SK-N-SH (cell line): ENCODE results near the gene ZIM2. TPM values are rescaled to one million over a fixed set of nuclear protein-coding genes. Genes with fewer than 3 reads are reported as not detected.
A peak's percentile ranks its signal among the peaks of the same experiment; 100 is the strongest.

Source experiments
- CTCF ChIA-PET: fragments of 300-600, 350-600 bp; formaldehyde crosslinking; extraction: SDS; loops from one replicate; lab custom pipeline; 2021; lab: Yijun Ruan, JAX
- POLR2A ChIA-PET: fragments of 350-600 bp; sonication (Branson Sonifier 250); formaldehyde crosslinking; extraction: SDS; loops from one replicate; lab custom pipeline; 2020; ENCODE audit warnings: antibody characterized with exemption, inconsistent platforms; lab: Yijun Ruan, JAX
- DNase-seq: peaks from one replicate; pipeline ENCODE4 v3.0.0; 2012
- H2AFZ ChIP-seq: fragments of 200-600 bp; sonication (generic); 2 replicates; pipeline ENCODE4 v1.8.1; 2016; ENCODE audit warnings: antibody characterized with exemption, mild to moderate bottlenecking, low read depth
- H3F3A ChIP-seq: fragments of 200-600 bp; sonication (generic); replicated peaks from 2 replicates; pipeline ENCODE3; 2016; ENCODE audit warnings: antibody characterized with exemption, mild to moderate bottlenecking; ENCODE audit not compliant: insufficient read depth
- H3K27ac ChIP-seq, 2 experiments: fragments of 200-500 bp in 1 of 2; fragments of 200-600 bp in 1 of 2; sonication (Bioruptor generic) in 1 of 2; sonication (generic), shearing (Covaris generic) in 1 of 2; 2 replicates each; pipeline versions ENCODE4 v1.5.1 to v1.6.1; 2014 to 2016; ENCODE audit warnings: low read depth in 2 of 2, inconsistent platforms in 1 of 2, low read length in 1 of 2, mild to moderate bottlenecking in 1 of 2, mixed read lengths in 1 of 2
- H3K27me3 ChIP-seq: fragments of 200-600 bp; sonication (generic), shearing (Covaris generic); 2 replicates; pipeline ENCODE4 v1.6.1; 2016; ENCODE audit warnings: mixed run types; ENCODE audit not compliant: insufficient read depth
- H3K36me3 ChIP-seq, 2 experiments: fragments of 200-500 bp in 1 of 2; fragments of 200-600 bp in 1 of 2; sonication (Bioruptor generic) in 1 of 2; sonication (generic) in 1 of 2; replicated peaks in 1 of 2; 2 replicates each; pipeline versions ENCODE3 to v1.5.1; 2014 to 2016; ENCODE audit warnings: low read length in 1 of 2, mild to moderate bottlenecking in 1 of 2; ENCODE audit not compliant: insufficient read depth in 2 of 2, control insufficient read depth in 1 of 2
- H3K4me1 ChIP-seq, 2 experiments: fragments of 200-500 bp in 1 of 2; fragments of 200-600 bp in 1 of 2; sonication (Bioruptor generic) in 1 of 2; sonication (generic), shearing (Covaris generic) in 1 of 2; 2 replicates each; pipeline versions ENCODE4 v1.5.1 to v1.6.1; 2014 to 2016; ENCODE audit warnings: low read depth in 1 of 2, low read length in 1 of 2, mixed run types in 1 of 2; ENCODE audit not compliant: insufficient read depth in 2 of 2, control insufficient read depth in 1 of 2
- H3K4me2 ChIP-seq: fragments of 200-600 bp; sonication (generic), shearing (Covaris generic); 2 replicates; pipeline ENCODE4 v1.6.1; 2017; ENCODE audit warnings: mixed run types
- H3K4me3 ChIP-seq, 2 experiments: fragments of 200-500 bp in 1 of 2; fragments of 200-600 bp in 1 of 2; sonication (Bioruptor generic) in 1 of 2; sonication (generic), shearing (Covaris generic) in 1 of 2; 2 replicates each; pipeline versions ENCODE4 v1.5.1 to v1.8.1; 2014 to 2016; ENCODE audit warnings: low read depth in 2 of 2, inconsistent platforms in 1 of 2, low read length in 1 of 2, mild to moderate bottlenecking in 1 of 2, mixed read lengths in 1 of 2, moderate library complexity in 1 of 2
- H3K79me2 ChIP-seq: fragments of 200-600 bp; sonication (generic); 2 replicates; pipeline ENCODE4 v1.8.1; 2017; ENCODE audit warnings: mild to moderate bottlenecking; ENCODE audit not compliant: insufficient read depth
- H3K9ac ChIP-seq: fragments of 200-600 bp; sonication (generic); 2 replicates; pipeline ENCODE4 v1.6.1; 2017; ENCODE audit warnings: mixed run types
- H3K9me2 ChIP-seq: fragments of 200-600 bp; sonication (generic); 2 replicates; pipeline ENCODE4 v1.6.1; 2017; ENCODE audit warnings: mixed run types
- H3K9me3 ChIP-seq: fragments of 200-600 bp; sonication (generic); 2 replicates; pipeline ENCODE4 v1.6.1; 2017; ENCODE audit warnings: mixed run types, mild to moderate bottlenecking, moderate library complexity
- H4K20me1 ChIP-seq: fragments of 200-600 bp; sonication (generic); 2 replicates; pipeline ENCODE4 v1.6.1; 2017; ENCODE audit warnings: mild to moderate bottlenecking, mixed run types; ENCODE audit not compliant: insufficient read depth
- CTCF ChIP-seq: fragments of 200-600 bp; sonication (generic); IDR thresholded peaks from 2 replicates; pipeline ENCODE4 v1.6.1; 2017; ENCODE audit warnings: antibody characterized with exemption, mild to moderate bottlenecking, moderate library complexity
- MAX ChIP-seq: IDR thresholded peaks from 2 replicates; pipeline ENCODE4 v1.4.0; 2012; ENCODE audit warnings: low read depth
- MXI1 ChIP-seq: IDR thresholded peaks from 2 replicates; pipeline ENCODE4 v1.6.1; 2012; ENCODE audit warnings: mild to moderate bottlenecking, low read depth, low read length, improper control_type of control experiment
- PBX3 ChIP-seq: IDR thresholded peaks from 2 replicates; pipeline ENCODE4; 2012
- RAD21 ChIP-seq: IDR thresholded peaks from 2 replicates; pipeline ENCODE4 v1.6.1; 2012; ENCODE audit warnings: mild to moderate bottlenecking, low read length
- TAF1 ChIP-seq: IDR thresholded peaks from 2 replicates; pipeline ENCODE4 v1.6.1; 2012; ENCODE audit warnings: low read depth, mild to moderate bottlenecking, low read length, moderate library complexity, borderline replicate concordance
- USF1 ChIP-seq: IDR thresholded peaks from 2 replicates; pipeline ENCODE4 v1.4.0; 2012; ENCODE audit warnings: low read depth, borderline replicate concordance
- WGBS: methylation state at CpG from one replicate; pipeline ENCODE4 v1.1.6; 2017; ENCODE audit warnings: low lambda C conversion rate; 5-methylcytosine and 5-hydroxymethylcytosine counted together
- polyA plus RNA-seq, 3 experiments: library from polyadenylated mRNA; depleted of rRNA; stranded (reverse); fragments of >200 nt; gene quantifications; 2 replicates each; pipeline ENCODE4 v1.2.3, GENCODE V29; 2012
- small RNA-seq, 7 experiments: library from RNA; depleted of rRNA; stranded (forward); fragments of <200 nt; gene quantifications; one replicate each; pipeline ENCODE3, GENCODE V24; 2012

Gene ZIM2
- polyA plus RNA-seq, 1 of the 3 experiments (the other 2 are of a cell fraction) = not detected

- Histone ChIP-seq H3K9me2 (no peaks in the 10 kb centered on the region), H3K4me2 (no peak overlapping the region), H3K4me1 (no peaks in the 10 kb centered on the region), H4K20me1 (no peaks in the 10 kb centered on the region), H2AFZ (no peak overlapping the region), H3K27ac (no peak overlapping the region), H3K4me3 (no peak overlapping the region), H3K9ac (no peak overlapping the region), H3K27me3 (no peaks in the 10 kb centered on the region), H3F3A (no peaks in the 10 kb centered on the region), H3K79me2 (no peaks in the 10 kb centered on the region), H3K9me3 (peaks cover 16% of the 10 kb centered on the region; the same call in 1 of the 2 replicates), H3K36me3 (no peaks in the 10 kb centered on the region)
- POLR2A ChIA-PET = no interaction called here
- TF ChIP-seq MXI1 (no peak), USF1 (no peak), PBX3 (no peak), TAF1 (no peak)
- WGBS = 52% methylated on average over 4 of the region's 4 CpGs
- CTCF ChIA-PET = interaction anchor here (0.6 to 2.7 kb wide), 4 partner anchors 37 to 110 kb away, joined by 3 to 17 read pairs (median 4); no protein-coding TSS in a partner anchor
- no peak for DNase-seq
Observed at GRCh38 chr19:56727677-56728076, 112.8 kb downstream of the ZIM2 start.

- no peaks in the 10 kb centered on the region for H3K27me3 ChIP-seq
- TF ChIP-seq CTCF (peak; percentile 33; the same call in 1 of the 2 replicates), RAD21 (peak; percentile 56), MAX (no peak)
- H3K9me3 ChIP-seq = peaks cover 13% of the 10 kb centered on the region; the same call in 1 of the 2 replicates
- H2AFZ ChIP-seq = no peak overlapping the region
- H3K4me1 ChIP-seq = no peaks in the 10 kb centered on the region
- no peaks in the 10 kb centered on the region for H4K20me1 ChIP-seq
- H3K4me3 ChIP-seq = no peak overlapping the region
- H3K27ac ChIP-seq = no peak overlapping the region
- H3K9me2 ChIP-seq = no peaks in the 10 kb centered on the region
- CTCF ChIA-PET = interaction anchor here (0.6 to 2.7 kb wide), 4 partner anchors 20 to 112 kb away, joined by 4 to 17 read pairs (median 4); partner anchors contain the start of gene ZNF835
- no peak overlapping the region for H3K4me2 ChIP-seq
- H3K9ac ChIP-seq = no peak overlapping the region
- POLR2A ChIA-PET = no interaction called here
- peak; percentile 23 for DNase-seq
- 12% methylated on average over 9 of the region's 9 CpGs for WGBS
- H3F3A ChIP-seq = no peaks in the 10 kb centered on the region
- H3K79me2 ChIP-seq = no peaks in the 10 kb centered on the region
- H3K36me3 ChIP-seq = no peaks in the 10 kb centered on the region
Observed at GRCh38 chr19:56725829-56726424, 114.6 kb downstream of the ZIM2 start.

Small RNAs within 50 kb of the gene (small RNA-seq; reads per million reads assigned to genes)
- gene AC006115.2 = 0 reads per million in 7 experiments

Other genes starting within 250 kb of the ZIM2 start
- gene ZNF71, start 245.4 kb downstream of the ZIM2 start, polyA plus RNA-seq (2012; rRNA removed) = 6.3 and 7.1 TPM in 2 replicates
- 0.05 and 0.06 TPM in 2 replicates for gene SMIM17, start 197.6 kb downstream of the ZIM2 start, polyA plus RNA-seq (2012; rRNA removed)
- gene ZNF835, start 169.0 kb downstream of the ZIM2 start, polyA plus RNA-seq (2012; rRNA removed) = 0.03 TPM in 1 of 2 replicates, not detected in the other
- 0.12 and 0.29 TPM in 2 replicates for gene PEG3, start within 50 bp of the ZIM2 start, polyA plus RNA-seq (2012; rRNA removed)